GM13977 (cell line): ENCODE data around the gene FGF19.

Experiments
- DNase-seq: peaks from one replicate; pipeline ENCODE4 v3.0.0; 2012; ENCODE audit warnings: low spot score
- in situ Hi-C: fragments of 300-500 bp; cut with MboI; formaldehyde crosslinking; loops from one replicate; pipeline ENCODE4 v1.12.0; 2022; ENCODE audit warnings: low sequenced_read_pairs, low pct_unique_long_range_greater_than_20kb, mixed read lengths, inconsistent platforms; ENCODE audit not compliant: unreplicated experiment
- TF ChIP-seq, protein P1 (sequence below): IDR thresholded peaks from 2 replicates; pipeline ENCODE4 v1.5.1; 2012; ENCODE audit warnings: mild to moderate bottlenecking, control low read depth; ENCODE audit not compliant: insufficient read depth; ENCODE audit errors: extremely low read depth, missing control alignments

FGF19 gene

DNA sequence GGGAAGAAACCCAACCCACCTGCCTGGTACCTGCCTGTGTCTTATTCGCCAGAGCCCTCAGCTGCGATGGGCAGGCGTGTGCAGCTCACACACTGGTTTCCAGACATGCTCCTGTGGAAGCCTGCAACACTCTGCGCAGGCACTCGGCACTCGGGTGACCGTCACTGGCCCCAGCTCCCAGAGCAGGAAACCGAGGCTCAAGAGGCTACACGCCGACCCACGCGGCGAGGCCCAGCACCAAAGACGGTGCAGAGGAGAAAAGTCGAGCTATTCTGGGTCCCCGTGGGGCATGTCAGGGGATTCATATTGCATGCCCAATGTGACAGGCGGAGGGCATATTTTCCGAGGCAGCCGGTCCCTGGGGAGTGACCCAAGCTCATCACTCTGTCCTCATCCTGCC is 11.6 kb upstream of the FGF19 start:
- in situ Hi-C loops: no loop called here
- TF ChIP-seq, protein P1, sequence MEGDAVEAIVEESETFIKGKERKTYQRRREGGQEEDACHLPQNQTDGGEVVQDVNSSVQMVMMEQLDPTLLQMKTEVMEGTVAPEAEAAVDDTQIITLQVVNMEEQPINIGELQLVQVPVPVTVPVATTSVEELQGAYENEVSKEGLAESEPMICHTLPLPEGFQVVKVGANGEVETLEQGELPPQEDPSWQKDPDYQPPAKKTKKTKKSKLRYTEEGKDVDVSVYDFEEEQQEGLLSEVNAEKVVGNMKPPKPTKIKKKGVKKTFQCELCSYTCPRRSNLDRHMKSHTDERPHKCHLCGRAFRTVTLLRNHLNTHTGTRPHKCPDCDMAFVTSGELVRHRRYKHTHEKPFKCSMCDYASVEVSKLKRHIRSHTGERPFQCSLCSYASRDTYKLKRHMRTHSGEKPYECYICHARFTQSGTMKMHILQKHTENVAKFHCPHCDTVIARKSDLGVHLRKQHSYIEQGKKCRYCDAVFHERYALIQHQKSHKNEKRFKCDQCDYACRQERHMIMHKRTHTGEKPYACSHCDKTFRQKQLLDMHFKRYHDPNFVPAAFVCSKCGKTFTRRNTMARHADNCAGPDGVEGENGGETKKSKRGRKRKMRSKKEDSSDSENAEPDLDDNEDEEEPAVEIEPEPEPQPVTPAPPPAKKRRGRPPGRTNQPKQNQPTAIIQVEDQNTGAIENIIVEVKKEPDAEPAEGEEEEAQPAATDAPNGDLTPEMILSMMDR: no peak
- no peak for DNase-seq

DNA sequence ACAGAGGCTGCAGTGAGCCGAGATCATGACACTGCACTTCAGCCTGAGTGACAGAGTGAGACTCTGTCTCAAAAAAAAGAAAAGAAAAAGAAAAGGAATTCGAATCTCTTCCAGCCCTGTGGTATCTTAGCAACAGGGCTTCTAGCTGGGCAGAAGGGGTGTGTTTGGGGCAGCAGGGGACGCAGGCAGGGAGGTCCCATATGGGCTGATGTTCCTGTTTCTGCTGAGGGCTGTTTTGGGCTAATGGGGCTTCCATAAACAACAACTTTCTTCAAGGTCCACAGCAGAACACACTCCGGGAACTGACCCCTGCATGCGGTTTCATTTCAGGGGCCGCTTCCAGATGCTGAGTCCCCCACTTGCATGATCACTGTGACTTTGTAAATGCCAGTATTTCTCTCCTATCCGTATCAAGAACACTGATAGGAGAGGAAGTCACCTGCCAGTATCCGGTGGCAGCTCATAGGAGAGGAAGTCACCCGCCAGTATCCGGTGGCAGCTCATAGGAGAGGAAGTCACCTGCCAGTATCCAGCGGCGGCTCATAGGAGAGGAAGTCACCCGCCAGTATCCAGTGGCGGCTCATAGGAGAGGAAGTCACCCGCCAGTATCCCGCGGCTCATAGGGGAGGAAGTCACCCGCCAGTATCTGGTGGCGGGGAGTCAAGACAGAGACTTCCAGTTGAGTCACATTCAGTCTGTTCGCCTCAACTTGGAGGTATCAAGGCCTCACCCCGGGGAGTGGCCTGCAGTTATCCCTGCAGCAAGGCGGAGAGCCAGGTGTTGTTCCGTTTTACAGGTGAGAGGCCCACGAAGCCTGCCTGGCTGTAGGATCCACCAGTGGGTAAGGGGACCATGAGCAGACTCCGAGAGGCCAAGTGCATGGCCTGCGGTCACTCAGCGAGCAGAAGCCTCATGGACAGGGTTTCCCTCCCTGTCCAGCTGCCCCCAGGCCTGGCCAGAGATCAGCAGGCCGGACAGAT is 8.3 kb upstream of the FGF19 start:
- TF ChIP-seq, protein P1: no peak
- DNase-seq: no peak
- in situ Hi-C loops: no loop called here

DNA sequence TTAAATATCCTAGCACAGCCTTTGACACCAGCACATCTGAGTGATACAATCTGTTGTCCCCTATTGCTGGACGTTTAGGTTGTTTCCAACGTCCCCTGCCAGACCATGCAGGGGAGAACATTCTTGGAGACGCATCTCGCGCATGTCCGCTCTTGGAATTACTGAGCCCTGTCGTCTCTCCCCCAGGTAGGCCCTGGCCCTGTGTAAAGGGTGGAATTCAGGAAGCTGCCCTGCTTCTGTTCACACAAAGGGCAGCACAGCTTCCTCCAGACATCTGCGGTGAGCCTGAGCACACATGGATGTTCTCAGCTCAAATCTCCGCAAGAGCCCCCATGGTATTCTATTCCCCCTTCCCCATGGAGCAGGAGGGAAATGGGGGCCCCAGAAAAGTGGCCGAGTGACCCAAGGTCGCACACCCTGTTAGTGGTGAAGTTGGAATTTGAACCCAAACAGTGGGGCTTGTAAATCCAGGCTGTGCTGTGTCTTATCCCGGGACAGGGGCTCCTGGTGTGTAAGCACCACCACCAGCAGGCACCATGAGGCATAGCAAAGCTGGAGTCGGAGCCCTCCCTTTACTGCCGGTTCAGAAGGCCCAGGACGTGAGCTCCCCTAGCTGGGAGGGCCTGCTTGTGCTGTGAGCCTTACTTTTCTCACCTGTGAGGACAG is 5.0 kb upstream of the FGF19 start:
- DNase-seq: no peak
- TF ChIP-seq, protein P1: no peak
- in situ Hi-C loops: no loop called here

DNA sequence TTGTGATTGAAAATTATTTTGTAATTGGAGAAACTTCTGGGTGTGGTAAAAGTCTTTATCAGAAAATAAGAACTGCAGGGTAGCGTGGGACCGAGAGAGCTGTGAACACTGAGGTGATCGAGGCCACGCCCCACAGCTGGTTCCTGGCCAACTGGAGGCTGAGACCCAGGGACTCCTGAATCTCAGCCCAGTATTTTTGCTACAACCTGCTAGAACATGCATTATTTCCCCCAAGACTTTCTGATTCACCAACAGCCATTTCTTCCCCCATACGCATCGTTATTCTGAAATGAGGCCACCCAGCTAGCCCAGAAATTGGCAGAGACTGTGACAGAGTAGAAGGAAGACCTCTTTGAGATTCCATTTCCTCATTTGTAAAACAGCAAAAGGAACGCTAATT is 3.4 kb upstream of the FGF19 start:
- TF ChIP-seq, protein P1: no peak
- no peak for DNase-seq
- in situ Hi-C loops: no loop called here

DNA sequence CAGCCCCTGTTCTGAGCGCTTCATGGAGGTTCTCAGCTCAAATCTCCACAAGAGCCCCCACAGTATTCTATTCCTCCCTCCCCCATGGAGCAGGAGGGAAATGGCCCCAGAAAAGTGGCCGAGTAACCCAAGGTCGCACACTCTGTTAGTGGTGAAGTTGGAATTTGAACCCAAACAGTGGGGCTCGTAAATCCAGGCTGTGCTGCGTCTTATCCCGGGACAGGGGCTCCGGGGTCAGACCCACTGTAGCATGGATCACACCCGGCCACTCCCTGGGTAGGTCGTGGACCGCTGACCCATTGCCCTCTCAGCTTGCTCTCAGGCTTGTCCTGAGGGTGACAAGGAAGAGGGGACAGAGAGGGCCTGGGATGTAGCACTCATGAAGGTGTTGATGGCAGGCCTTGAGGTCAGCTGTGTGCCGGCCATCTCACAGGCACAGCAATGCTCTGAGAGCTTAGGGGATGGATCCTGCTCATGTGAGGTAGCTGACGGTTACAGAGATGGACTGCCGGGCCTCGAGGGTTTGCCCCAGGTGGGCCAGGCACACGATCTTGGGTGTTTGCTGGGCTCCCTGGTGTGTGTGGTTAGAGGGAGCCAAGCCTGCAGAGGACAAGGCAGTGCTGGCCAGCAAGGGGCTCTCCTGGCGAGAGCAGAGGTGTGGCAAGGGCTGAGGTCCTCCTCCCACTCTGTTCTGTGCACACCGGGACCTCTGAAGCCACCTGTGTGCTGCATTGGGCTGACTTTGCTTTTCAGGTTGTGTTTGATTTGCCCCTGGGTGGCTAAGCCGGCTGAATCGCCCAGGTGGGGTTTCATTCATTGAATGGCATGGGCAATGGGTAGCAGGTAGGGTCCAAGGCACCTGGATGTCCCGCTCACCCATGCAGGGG is 2.3 kb upstream of the FGF19 start:
- in situ Hi-C loops: no loop called here
- TF ChIP-seq, protein P1: no peak
- no peak for DNase-seq

DNA sequence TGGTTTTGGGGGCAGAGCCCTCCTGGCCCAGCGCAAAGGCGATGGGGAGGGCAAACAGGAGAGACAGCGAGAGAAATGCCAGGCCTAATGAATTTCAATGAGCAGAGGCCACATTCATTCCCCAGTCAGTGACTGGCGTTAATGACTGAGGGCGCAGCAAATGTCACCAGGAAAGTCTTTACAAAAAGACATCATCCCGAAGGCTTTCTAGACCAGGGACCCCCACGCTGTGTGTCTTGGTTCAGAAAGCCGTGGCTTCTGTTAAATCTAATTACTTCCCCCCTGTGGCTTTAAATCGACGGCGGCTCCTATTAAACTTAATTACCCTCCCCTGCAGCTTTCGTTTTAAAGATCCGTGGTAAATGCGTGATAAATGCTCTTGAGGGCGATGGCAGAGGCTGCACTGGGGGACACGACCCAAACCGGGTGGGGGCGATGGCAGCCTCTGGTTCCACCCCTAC is 1.6 kb upstream of the FGF19 start:
- TF ChIP-seq, protein P1: no peak
- no peak for DNase-seq
- in situ Hi-C loops: no loop called here
